Measurements from ENCODE around the gene TCERG1L.
"Not testable (repeated sequence)": the region's sequence is repeated elsewhere in the genome, so short reads cannot be mapped to it uniquely, and the experiment has no call there.

TCERG1L gene

DNA sequence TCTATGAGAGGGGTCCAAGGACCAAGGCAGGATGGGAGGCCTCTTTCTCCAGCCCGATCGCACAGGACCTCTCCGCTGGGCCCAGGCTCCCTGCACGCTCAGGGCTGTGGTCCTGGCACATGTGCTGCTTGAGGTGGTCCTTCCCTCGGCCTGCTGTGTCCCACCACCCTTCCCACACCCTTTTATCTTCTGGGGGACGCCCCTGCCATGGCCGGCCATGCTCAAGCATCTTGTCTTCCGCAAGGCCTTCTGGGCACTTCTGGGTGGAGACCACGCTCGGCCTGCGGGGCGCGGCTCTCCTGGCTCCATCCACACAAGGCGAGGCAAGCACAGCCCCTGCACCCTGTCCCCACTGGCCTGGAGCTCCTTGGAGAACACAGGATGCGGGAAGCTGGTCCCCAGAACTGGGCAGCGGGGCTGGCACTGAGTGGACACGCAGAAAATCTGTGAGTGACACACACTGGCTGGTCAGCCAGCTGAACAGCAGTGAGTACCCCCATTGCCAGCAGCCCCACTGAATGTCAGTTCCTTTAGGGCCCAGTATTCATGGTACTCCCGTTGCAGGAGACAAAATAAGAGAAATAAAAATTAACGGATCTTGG, 115.9 kb downstream of the TCERG1L start:
- in situ Hi-C loops (cut with MboI; ENCODE audit: low sequenced_read_pairs): no loop called here

DNA sequence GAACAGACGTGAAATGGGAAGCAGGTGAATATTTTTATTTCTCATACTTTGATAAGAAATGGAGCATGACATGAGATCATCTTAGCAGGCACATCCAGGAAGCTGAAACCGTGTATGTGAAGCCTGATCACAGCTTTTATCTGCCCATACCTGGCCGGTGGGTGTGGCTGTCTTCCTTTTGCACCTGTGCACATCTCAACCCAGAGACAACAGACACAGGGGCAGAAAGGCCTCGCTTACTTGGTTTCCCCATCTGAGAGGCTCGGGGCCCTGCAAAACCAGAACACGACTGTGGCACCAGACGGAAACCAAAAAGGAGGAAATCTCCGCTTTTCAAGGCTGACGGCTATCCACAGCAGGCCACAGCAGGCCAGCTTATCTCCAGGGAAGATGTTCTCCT, 116.4 kb downstream of the TCERG1L start:
- in situ Hi-C loops (cut with MboI; ENCODE audit: low sequenced_read_pairs): no loop called here

DNA sequence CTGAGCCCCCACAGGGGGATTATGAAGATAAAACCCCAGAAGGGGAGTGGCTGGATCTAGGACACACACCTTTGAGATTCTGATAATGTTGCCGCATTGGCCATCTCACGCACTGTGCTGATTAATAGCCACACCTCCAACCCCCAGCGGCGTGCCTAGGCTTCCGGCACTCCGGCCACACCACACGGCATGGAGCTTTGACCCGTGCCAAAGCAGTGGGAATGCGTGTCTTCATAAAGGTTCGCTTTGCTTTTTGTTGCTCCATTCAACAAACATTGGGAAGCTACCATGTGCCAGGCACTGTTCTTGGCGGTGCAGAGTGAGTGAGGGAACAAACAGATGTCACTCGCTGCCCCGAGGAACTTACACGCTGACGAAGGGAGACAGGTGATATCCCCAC, 117.6 kb downstream of the TCERG1L start:
- in situ Hi-C loops (cut with MboI; ENCODE audit: low sequenced_read_pairs): no loop called here

DNA sequence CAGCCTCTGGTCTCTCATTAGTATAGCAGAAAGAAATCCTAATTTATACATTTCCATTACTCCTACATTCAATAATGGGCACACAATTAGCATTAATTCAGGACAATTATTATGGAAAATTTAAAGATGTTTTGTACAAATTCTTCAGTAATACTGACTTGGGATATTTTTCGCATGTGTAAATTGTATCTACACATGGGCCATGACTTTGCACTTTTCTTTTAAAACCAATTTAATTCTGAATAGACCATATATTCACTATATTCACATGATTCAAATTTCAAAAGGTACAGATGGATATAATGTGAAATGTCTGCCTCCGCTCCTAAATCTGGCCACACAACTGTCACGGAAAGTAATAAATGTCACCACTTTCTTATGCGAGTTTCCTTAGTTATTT, 123.0 kb downstream of the TCERG1L start:
- in situ Hi-C loops (cut with MboI; ENCODE audit: low sequenced_read_pairs): no loop called here

DNA sequence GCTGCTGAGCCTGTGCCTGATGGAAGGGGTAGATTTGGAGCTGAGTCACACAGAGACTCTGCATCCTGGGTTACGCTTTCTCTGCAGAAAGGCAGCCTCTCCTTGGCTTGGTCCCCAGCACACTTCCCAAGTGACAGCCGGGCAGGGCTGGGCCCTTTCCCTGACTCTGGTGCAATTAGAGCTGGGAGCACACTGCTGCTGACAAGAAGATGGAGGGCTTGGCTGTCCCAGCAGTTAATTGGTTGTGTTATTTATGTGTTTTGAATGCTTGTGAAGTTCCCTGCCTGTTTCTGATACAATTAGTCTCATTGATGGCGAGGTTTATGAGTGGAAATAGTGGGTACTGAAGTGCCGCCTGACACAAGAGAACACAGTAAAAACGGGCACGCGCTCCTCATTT, 123.6 kb downstream of the TCERG1L start:
- in situ Hi-C loops (cut with MboI; ENCODE audit: low sequenced_read_pairs): no loop called here

DNA sequence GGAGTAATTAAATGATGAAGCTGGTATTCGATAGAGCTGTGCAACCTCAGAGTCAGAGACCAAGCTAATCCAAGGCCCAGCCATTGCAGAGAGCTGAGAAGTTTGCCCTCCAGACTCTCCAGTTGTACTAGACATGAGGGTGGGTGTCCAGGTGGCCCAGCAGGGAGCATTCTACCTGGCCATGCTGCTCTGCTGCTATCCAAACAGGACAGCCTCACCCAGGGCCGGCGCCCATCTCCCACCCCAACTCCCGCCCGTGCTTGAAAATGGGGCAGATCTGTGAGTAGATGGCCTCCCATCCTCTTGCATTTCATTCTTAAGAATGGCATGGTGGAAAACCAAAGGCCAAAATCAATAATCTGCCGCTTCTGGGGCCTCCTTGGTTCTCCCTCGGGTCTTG, 124.2 kb downstream of the TCERG1L start:
- in situ Hi-C loops (cut with MboI; ENCODE audit: low sequenced_read_pairs): no loop called here

DNA sequence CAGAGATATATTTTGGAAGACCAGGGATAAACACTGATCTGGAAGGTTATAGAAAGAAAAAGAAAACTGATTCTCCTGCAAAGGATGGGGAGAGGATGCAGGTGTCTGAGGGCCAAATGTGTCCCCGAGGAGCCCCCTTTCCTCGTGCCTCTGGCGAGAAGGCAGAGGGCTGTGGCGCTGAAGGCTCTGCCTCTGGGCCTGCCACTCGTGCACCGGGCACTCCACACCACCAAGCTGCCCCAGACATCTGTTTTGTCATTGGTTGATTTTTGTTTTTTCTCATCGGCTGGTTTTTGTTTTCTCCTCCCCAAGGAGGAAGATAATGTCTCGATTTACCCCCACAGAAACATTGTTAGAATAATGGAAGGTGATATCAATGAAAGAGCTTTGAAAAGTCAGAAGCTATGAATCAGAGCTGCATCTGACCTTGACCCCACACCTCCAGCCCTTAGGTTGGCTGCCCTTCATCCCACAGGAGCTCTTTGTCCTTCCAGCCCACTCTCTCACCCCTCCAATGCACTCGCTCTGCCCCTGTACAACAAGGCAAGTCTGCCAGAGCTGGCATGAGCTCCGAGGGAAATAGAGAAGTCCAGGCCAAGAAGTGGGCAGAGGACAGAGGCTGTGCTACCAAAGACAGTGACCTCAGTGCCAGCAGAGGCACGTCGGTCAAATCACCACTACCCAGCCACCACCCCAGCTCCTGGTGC, 124.8 kb downstream of the TCERG1L start:
- in situ Hi-C loops (cut with MboI; ENCODE audit: low sequenced_read_pairs): no loop called here

DNA sequence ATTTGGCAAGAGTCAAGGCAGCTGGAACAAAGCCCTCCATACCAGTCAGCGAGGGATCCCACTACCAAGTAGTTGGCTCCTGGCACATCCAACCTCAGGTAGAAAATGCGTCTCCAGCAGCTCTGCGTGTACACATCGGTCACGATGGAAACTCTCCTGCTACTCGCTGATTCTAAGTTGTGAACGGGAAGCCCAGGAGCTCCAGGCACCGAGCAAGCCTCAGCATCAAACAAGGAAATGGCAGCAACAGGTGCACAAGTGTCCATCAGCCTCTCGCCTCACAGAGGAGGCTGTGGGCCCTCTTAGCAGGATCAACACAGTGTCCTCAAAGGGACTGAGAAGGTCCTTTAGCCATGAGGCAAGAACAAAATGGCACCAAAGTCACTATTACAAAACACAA, 127.0 kb downstream of the TCERG1L start:
- in situ Hi-C loops (cut with MboI; ENCODE audit: low sequenced_read_pairs): no loop called here

DNA sequence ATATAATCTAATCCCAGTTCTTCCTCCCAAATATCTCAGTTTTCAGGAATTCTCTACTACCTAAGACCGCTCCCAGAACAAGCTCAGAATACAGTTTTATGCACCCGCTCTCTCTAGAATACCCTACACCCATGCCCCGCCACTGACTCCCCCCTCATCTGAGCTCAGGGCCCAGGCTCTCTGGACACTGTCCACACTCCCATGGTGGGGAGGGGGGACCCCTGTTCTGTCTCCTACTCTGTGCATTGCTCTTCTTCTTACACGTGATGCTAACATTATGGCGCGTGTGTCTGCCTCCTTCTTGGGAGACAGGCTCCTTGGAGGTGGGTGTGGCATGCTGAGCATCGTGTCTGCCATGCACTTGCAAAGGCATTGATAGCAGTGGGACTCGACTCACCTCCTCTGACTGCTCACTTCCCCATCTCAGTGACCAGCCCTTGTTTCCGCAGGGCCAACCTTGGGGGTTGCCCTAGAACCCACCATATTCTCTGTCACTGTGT, 127.9 kb downstream of the TCERG1L start:
- in situ Hi-C loops (cut with MboI; ENCODE audit: low sequenced_read_pairs): no loop called here

DNA sequence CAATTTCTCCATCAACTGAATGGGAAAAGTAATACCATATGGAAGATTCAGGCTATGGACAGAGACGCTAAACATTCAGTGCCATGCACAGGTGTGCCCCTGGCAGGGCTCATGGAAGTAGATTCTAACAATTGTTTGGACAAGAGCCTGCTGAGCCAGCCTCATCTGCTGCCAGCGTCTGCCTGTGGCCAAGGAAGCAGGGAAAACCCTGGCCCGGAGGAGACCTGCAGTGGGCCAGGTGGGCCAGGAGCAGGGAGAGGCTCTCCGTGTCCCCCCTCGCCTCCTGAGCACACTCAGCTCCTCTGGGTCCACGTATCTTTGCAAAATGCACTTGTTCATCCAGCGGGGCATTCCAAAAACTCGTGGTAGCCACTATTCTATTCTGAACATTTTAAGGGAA, 130.1 kb downstream of the TCERG1L start:
- in situ Hi-C loops (cut with MboI; ENCODE audit: low sequenced_read_pairs): no loop called here

DNA sequence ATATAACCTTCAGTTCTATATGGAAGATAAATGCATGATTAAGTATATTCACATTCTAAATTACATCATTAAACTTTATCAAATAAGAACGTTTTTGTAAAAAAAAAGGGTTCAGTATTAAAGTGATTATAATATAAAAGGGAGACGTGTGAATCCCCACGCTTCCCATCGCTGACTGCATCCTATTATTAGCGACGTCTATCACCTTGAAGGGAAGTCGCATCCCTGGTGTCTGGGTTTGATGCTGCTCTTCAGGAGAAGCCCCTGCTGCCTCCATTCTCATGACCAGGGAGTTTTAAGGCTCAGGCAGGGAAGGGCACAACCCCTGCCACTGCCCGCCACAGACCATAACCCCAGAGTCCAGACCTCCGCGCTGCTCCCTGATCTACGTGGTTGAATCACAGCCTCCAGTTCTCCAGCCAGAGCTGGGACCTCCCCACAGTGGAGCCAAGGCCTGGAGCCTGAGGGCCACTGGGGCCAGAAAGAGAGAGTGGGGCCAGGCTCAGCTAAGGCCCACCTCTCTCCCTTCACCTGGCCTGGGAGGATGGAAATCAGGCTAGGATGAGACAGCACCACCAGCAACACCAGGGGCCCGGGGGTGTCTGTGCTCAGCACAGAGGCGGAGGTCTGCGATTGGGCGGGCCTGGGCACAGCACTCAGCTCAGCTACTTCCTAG, 130.6 kb downstream of the TCERG1L start:
- in situ Hi-C loops (cut with MboI; ENCODE audit: low sequenced_read_pairs): no loop called here

DNA sequence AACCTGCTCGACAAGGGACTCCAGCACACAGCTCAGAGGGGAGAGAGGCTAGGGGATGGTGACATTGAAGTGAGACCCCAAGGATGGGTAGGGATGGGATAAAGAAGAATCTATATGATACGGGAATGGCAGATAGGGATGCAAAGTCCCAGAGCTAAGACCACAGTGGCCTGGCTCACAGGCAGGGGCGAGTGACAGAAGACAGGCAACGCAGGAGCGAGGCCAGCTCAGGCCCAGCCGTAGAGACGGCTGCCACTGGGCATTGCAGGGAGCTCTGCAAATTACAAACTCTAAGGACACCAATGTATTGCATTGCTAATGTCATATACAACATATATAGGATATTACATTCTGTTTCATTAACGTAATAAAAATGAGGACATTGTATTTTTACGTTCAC, 131.4 kb downstream of the TCERG1L start:
- in situ Hi-C loops (cut with MboI; ENCODE audit: low sequenced_read_pairs): no loop called here

DNA sequence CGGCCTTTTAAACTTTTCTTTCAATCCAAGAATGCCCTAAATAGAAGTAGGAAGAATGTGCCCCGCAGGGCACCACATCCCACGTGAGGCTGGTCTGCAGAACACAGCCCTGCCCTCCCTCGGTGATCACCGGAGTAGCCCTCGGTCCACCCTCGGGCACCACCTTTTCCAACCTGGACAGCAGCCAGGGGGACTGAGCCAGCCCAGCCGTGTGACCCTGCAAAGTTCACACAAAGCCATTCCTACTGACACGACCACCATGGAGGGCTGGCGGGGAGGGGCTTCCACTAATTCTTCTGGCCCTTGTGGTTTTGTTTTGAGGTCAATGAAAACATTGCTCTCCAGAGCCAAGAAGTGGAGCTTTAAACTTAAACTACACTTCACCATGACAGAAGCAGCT, 132.2 kb downstream of the TCERG1L start:
- in situ Hi-C loops (cut with MboI; ENCODE audit: low sequenced_read_pairs): no loop called here

DNA sequence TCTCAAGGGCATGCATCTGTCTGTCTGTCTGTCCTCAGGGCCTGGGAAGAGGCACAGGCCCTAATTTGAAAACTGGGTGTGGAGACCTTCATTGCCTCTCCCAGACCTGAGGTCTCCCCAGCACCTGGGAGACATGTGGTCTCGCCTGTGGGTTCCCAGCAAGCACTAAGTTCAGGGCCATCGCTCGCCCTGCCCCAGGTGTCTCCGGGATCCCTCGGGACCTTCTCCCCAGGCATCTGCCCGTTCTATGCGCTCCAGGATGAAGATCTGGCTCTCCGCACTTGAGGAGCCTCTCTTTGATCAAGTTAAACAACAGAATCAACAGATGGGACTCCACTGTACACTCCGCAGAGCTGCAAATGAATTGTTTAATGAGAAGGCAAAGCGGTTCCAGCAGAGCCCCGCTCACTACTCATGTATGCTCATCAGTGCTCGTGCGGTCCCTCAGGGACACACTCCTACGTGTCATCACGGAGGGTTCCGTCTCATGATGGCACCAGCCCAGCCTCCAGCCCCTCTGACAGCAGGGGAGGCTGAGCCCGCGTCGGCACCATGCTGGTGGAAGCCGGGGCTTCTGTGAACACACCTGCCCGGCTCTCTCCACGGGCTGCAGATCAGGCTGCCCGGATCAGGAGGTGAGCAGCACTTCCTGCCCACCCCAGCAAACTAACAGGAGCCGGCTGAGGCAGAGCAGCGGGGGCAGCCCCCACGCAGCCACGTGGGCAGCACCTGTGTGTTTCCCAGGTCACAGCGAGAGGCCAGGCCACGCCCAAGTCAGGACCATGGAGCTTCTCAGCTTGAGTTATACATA, 132.8 kb downstream of the TCERG1L start:
- in situ Hi-C loops (cut with MboI; ENCODE audit: low sequenced_read_pairs): no loop called here

DNA sequence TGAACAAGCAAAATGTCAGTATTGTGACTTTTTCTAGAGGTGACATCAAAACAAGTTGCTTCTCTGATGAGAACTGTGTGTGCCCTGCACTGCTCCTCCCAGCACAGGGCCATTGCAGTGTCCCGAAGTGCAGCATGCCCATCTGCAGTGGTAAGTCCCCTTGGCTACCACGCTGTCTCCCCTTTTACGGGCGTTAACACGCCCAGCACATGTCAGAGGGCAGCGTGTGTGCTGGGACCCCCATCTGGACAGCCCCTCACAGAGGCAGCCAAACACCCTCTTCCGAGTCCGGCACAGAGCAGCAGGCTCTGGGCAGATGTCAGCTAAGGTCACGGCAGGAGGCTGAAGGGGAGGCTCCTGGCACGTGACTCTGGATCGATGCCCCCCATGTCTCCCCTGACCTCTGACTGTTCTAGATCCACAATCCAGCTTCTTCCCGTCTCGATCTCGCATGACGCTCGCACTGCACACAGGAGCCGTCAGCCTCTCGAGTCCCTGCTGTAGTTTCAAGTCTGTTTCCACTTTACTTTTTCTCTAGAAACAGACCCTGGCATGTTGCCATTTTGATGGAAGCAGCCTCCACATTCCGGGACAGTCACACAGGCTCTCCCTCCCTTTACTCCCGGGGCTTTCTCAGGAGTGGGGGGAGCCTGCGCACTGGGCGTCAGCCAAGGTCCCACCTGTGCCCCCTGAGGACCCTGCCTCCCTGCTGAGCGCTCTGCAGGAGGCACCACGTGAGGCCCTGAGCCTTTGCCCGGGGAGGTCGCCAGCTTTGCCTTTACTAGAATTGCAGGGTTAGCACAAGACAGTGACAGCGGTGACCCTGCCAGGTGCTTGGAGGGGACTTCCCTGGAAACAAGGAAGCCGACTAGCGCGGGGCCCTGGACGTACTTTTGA, 133.8 kb downstream of the TCERG1L start:
- in situ Hi-C loops (cut with MboI; ENCODE audit: low sequenced_read_pairs): no loop called here

DNA sequence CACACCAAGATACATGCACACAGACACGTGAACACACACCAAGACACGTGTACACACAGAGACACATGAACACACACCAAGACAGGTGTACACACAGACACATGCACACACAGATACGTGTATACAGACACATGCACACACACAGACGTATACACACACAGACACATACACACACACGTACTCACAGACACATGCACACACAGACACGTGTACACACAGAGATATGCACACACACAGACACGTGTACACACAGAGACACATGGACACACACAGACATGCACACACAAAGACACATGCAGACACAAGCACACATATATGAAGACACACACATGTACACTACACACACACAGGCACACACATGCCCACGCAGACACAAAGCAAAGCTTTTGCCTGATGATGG, 134.6 kb downstream of the TCERG1L start:
- in situ Hi-C loops (cut with MboI; ENCODE audit: low sequenced_read_pairs): no loop called here

DNA sequence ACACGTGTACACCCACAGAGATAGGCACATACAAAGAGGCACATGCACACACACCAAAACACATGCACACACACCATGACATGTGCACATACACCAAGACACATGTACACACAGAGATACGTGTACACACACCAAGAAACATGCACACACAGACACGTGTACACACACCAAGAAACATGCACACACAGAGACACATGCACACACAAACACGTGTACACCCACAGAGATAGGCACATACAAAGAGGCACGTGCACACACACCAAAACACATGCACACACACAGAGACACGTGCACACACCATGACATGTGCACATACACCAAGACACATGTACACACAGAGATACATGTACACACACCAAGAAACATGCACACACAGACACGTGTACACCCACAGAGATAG, 135.2 kb downstream of the TCERG1L start:
- in situ Hi-C loops (cut with MboI; ENCODE audit: low sequenced_read_pairs): not testable (repeated sequence)

DNA sequence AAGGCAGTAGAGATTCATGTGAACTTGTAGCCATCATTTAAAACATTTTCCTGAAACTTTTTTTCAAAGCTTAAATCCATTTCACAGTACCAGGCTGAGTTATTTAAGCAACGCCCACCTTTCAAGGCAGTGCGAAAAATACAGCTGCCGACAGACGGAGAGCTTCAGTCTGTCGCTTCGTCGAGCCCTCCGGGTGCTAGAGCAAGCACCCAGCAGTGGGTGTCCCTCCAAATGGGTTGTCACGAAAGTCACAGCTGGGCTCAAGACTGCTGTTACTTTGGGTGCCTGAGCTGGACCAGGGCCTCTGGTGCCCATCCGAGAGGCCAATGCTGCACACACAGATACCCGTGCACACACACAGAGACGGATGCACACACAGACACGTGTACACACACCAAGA, 135.6 kb downstream of the TCERG1L start:
- in situ Hi-C loops (cut with MboI; ENCODE audit: low sequenced_read_pairs): no loop called here

DNA sequence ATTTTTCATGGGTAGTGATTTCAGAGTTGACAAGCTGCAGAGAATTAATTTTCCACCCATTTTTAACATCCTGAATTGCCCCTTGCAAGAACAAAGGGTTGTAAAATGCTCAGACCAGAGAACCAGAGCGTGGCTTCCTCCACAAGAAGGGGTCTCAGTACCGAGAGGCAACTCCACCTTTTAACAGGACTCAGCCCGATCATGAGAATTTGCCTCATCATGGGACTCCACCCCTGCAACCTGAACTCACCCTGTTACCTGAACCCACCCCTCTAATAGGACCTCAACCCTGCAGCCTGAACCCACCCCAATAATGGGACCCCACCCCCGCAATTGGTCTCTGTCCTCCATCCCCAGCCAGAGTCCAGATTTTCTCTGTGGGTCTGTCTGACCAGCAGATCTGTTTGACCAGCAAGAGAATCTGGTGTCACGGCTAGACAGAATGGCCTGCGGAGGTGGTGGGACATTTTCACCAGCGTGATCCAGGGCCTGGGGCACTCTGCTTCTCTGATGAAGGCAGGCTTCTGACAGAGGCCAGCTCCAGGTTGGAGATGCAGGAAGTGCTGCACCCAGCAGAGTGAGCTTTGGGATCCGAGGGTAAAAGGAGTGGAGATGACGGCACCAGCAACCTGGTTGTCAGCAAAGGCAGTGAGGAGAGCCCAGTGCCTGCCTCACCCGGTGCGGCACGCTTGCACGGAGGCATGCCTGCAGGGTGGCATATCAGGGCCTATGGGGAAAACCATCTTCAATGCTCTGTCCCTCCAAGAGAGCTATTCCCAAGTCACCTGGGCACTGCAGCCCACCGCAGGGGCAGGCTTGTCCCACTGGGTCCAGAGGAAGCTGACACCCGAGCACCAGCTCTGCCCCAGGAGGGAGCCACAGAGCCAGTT, 136.6 kb downstream of the TCERG1L start:
- in situ Hi-C loops (cut with MboI; ENCODE audit: low sequenced_read_pairs): no loop called here
